Fibroblast of the aortic adventitia (primary cell): Measurements from ENCODE around the gene FER1L5. TPM values are rescaled to one million over a fixed set of nuclear protein-coding genes. Genes with fewer than 3 reads are reported as not detected.

Experiments used
- DNase-seq: peaks from one replicate; pipeline ENCODE4 v3.0.0-alpha.2; 2010; ENCODE audit warnings: low read depth
- H3K4me3 ChIP-seq: 2 replicates; pipeline ENCODE4 v1.5.1; 2011; ENCODE audit warnings: low read depth, mild to moderate bottlenecking, control low read depth, low read length, moderate library complexity
- CTCF ChIP-seq: IDR thresholded peaks from 2 replicates; pipeline ENCODE4 v1.5.1; 2011; ENCODE audit warnings: mild to moderate bottlenecking, low read length, control low read depth, inconsistent platforms; ENCODE audit not compliant: insufficient read depth
- total RNA-seq: library from RNA; depleted of rRNA; stranded (reverse); fragments of >200 nt; gene quantifications from 2 replicates; pipeline ENCODE4 v1.2.3, GENCODE V29; 2012; ENCODE audit warnings: low replicate concordance

Gene FER1L5
- total RNA-seq, 1 donor: 0.18 TPM

- no peak for TF ChIP-seq CTCF
- no peak for DNase-seq
- H3K4me3 ChIP-seq: no peak overlapping the region
Observed at GRCh38 chr2:96690306-96691021, 47.9 kb downstream of the FER1L5 start.

- no peak for DNase-seq
- TF ChIP-seq CTCF: no peak
- no peak overlapping the region for H3K4me3 ChIP-seq
Observed at GRCh38 chr2:96691022-96691612, 48.6 kb downstream of the FER1L5 start.

- no peak for TF ChIP-seq CTCF
Observed at GRCh38 chr2:96692094-96692971, 49.8 kb downstream of the FER1L5 start.

GRCh38 chr2:96693286-96694200 is 51.0 kb downstream of the FER1L5 start:
- no peak overlapping the region for H3K4me3 ChIP-seq
- TF ChIP-seq CTCF: no peak

More at GRCh38 chr2:96692094-96692971, 49.8 kb downstream of the FER1L5 start:
- no peak for DNase-seq
- no peak overlapping the region for H3K4me3 ChIP-seq

GRCh38 chr2:96694279-96694678 is 51.7 kb downstream of the FER1L5 start:
- H3K4me3 ChIP-seq: no peak overlapping the region
- DNase-seq: no peak
- TF ChIP-seq CTCF: no peak

More at GRCh38 chr2:96693286-96694200, 51.0 kb downstream of the FER1L5 start:
- no peak for DNase-seq
